Measurements from ENCODE around the gene IL1RAPL2.

DNA sequence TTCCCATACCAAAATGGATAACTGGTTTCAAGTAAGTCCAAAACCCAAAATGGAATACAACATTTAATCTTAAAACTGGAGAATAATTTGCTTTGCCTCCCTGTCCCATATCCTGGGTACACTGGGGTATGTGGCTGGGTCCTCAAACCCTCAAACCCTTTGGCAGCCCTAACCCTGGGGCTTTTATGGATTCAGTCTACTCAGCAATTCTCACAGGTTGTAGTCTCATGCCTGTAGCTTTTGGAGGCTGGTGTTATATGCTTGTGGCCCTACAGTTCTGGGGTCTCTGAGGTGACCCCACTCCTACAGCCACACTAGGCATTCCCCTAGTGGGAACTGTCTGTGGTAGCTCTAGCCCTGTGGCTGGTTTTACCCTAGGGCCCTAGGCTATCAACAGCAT is 1145.8 kb downstream of the IL1RAPL2 start:
- TF ChIP-seq, protein P1, sequence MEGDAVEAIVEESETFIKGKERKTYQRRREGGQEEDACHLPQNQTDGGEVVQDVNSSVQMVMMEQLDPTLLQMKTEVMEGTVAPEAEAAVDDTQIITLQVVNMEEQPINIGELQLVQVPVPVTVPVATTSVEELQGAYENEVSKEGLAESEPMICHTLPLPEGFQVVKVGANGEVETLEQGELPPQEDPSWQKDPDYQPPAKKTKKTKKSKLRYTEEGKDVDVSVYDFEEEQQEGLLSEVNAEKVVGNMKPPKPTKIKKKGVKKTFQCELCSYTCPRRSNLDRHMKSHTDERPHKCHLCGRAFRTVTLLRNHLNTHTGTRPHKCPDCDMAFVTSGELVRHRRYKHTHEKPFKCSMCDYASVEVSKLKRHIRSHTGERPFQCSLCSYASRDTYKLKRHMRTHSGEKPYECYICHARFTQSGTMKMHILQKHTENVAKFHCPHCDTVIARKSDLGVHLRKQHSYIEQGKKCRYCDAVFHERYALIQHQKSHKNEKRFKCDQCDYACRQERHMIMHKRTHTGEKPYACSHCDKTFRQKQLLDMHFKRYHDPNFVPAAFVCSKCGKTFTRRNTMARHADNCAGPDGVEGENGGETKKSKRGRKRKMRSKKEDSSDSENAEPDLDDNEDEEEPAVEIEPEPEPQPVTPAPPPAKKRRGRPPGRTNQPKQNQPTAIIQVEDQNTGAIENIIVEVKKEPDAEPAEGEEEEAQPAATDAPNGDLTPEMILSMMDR (IDR thresholded peaks at IDR 0.05), result no peak
- TF ChIP-seq POLR2A (IDR thresholded peaks at IDR 0.05), result no peak

All from heart left ventricle (tissue), 13 donors.